NCI-H2107 (cell line): Measurements from ENCODE around the gene DAGLB.
"Not testable (repeated sequence)": the region's sequence is repeated elsewhere in the genome, so short reads cannot be mapped to it uniquely, and the experiment has no call there.

Experiments
- DNase-seq: peaks from one replicate; lab custom pipeline; 2025; lab: John Stamatoyannopoulos, UW

DAGLB gene

DNA sequence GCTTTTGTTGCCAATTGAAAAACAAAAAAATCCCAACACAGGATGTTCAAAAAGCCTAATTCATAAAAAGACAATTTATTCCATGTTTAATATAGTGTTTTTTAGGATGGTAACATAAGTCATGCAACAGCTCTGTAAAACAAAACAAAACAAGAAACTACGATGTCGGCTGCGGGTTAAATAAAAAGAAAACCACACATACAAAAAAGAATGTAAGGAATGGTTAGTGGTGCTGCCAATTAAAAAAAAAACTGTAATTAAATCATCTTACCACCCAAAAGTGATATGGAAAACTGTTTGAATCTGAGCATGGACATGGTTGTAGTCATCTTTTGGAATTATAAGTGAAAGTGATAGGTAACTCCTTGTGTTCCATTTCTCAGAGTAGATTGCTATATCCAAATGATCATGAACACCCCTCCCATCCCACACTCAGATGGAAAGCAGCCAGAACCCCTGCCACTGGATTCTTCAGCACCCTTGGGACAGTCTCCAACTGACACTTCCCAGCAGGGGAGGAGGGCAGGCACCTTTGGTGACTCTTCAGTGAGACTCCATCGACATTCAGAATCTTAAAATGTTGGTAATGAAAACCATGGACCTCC, 14.3 kb upstream of the DAGLB start:
- no peak for DNase-seq

DNA sequence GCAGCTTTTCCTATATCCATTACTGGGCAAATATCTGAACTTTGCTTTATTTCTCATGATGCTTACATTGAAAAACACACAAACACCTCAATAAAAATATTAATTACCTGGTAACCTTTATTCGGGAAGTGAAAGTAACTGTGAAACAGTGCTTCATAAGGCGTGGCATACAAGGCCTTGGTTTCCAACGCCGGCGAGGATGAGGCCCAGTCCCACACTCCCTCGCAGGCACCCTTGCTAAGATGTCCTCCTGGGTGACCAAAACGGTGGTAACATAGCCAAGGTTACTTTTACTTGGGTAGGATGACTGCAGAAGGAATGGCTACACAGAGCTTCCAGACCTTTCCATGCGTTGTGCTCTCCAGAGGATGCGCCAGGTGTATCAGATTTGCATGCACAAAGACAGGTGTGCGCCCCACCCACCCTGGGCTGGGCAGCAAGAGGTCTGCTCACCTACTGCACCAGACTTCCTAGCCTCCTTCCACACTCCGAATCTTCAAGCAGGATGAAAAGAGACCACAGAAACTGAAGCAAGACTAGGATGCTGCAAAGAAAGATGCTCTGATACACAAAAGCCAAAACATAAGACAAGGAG, 13.3 kb upstream of the DAGLB start:
- DNase-seq: no peak

DNA sequence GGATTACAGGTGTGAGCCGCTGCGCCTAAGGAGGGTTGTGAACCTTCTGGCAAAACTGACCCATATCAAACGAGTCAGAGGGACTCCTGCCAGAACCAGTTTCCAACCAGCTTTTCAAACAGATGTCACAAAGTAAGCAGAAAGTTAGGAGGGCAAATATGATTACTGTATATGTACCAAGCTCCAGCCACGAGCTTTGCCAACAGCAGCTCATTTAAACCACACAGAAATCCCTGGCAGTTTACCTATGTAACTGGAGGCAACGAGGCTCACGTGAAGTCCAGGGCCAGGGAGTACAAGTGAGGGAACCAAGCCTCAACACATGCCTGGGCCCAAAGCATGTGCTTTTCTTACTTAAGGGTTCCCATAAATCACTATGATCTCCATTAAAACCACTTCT, 12.5 kb upstream of the DAGLB start:
- no peak for DNase-seq

DNA sequence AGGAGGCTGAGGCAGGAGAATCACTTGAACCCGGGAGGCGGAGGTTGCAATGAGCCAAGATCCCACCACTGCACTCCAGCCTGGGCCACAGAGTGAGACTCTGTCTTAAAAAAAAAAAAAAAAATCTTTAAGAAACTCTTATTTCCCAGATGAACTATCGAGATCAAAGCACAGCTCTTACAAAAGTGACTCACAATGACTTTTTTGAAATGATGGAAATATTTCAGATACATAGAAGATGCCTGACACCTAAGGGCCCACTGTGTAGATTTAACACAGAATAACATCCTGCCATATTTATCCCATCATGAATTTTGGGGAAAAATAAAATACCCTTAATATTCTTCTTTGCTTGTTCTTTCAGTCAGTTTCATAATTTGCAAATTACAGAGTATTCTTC, 10.9 kb upstream of the DAGLB start:
- DNase-seq: not testable (repeated sequence)

DNA sequence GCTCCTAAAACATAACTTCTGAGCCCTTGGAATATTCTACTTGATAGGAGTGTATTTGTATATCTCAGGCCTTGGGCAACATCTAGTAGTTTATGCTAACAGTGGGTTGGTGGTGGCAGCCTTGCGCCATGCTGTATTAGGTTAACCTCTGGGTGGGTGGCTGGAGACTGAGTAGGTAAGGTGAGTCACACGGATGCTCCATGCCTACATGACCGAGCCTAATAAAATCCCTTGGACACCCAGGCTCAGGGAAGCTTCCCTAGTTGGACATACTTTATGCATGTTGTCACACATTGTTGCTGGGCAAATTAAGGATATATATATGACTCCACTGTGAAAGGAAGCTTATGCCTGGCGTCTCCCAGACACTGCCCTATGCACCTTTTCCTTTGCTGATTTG, 6.0 kb upstream of the DAGLB start:
- no peak for DNase-seq

DNA sequence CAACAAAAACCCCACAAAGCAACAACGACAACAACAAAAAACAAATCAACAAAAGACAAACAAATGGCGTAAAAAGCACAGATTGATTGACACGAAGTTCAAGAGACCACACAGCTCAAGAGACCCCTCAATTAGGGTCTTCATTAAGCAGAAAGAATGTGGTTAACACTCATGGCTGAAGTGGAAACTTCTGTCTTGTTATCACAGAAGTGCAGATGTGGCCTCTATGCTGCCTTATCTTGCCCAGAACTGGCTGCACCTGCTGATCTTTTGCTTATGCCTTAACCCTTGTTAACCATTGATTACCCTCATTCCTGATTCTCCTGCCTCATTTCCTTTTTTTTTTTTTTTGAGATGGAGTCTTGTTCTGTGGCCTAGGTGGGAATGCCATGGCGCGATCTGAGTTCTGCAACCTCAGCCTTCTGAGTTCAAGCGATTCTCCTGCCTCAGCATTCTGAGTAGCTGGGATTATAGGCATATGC, 3.5 kb upstream of the DAGLB start:
- no peak for DNase-seq

DNA sequence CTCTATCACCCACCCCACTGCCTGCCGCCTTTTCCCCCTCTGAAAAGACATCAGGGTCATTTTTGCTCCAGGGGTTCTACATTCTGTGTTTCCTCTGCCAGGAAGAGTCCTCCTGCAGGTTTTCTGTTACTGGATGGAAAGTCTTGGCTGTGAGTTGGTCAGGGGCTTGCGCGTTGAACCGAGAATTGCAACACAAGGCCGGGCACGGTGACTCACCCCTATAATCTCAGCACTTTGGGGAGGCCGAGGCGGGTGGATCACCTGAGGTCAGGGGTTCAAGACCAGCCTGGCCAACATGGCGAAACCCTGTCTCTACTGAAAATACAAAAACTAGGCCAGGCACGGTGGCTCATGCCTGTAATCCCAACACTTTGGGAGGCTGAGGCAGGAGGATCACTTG, 2.8 kb upstream of the DAGLB start:
- DNase-seq: not testable (repeated sequence)

DNA sequence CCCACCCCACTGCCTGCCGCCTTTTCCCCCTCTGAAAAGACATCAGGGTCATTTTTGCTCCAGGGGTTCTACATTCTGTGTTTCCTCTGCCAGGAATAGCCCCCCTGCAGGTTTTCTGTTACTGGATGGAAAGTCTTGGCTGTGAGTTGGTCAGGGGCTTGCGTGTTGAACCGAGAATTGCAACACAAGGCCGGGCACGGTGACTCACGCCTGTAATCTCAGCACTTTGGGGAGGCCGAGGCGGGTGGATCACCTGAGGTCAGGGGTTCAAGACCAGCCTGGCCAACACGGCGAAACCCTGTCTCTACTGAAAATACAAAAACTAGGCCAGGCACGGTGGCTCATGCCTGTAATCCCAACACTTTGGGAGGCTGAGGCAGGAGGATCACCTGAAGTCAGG, 2.1 kb upstream of the DAGLB start:
- not testable (repeated sequence) for DNase-seq

DNA sequence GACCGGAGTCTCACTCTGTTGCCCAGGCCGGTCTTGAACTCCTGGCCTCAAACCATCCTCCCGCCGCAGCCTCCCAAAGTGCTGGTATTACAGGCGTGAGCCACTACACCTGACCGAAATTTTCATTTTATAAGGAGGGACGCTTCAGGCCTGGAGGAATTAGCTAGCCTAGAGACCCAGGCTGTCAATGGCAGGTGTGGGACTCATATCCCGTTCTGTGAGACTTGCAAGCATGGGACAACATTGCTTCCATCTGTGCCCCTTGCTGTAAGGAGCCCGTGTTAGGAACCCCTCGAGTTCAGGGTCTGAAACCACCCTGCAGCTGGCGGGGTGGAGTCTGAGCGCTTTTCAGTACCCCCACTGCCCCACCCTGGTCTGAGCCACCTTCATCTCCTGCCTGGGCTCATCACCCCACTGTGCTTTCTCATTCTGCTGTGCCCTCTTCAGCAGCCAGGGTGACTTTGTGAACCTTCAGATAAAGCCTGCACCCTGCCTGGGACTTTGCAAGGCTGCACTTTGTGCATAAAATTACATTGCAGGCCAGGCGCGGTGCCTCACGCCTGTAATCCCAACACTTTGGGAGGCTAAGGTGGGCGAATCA, 1.3 kb upstream of the DAGLB start:
- no peak for DNase-seq

DNA sequence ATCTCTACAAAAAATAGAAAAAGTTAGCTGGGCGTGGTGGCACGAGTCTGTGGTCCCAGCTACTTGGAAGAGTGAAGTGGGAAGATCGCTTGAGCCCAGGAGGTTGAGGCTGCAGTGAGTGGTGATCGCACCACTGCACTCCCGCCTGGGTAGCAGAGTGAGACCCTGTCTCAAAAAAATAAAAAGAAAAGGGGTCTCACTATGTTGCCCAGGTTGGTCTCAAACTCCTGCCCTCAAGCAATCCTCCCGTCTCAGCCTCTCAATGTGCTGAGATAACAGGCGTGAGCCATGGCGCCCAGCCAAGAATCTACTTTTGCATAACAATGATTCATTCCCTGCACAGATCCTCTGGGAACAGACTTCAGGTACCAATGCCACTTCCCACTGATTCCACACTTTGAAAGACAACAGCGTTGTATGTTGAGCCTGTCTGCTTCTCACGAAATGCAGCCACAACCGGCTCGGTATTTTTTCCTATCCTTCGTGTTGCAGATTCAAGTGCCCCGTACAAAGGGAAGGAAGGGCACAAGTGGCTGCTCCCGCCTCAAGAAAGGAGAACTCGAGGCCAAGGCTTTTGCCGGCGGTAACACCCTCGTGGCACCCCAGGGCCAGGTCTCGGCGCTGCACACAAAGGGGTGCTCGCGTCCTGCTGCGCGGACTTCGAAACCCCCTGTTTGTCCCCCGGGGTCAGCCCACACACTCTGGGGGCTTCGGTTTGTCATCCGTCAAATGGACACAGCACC, 745 bp downstream of the DAGLB start:
- DNase-seq: peak; percentile 83

DNA sequence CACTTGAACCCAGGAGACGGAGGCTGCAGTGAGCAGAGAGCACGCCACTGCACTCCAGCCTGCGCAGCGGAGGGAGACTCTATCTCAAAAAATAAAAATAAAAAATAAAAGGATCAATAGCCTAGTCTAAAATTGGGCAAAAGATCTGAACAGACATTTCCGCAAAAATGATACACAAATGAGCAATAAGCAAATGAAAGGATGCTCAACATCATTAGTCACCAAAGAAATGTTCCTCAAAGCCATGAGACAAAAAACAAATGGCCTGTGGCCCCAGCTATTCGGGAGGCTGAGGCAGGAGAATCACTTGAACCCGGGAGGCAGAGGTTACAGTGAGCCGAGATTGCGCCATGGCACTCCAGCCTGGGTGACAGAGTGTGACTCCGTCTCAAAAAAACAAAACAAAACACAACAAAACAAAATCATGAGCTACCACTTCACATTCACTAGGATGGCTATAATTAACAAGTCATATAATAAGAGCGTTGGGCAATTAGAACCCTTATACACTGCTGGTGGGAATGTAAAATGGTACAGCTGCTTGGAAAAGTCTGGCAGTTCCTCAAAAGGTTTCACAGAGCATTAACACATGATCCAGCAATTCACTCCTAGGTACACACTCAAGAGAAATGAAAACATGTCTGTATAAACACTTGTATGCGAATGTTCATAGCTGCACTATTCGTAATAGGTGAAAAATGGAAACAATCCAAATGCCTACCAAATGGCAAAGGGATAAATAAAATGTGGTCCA, 3.1 kb downstream of the DAGLB start:
- no peak for DNase-seq

DNA sequence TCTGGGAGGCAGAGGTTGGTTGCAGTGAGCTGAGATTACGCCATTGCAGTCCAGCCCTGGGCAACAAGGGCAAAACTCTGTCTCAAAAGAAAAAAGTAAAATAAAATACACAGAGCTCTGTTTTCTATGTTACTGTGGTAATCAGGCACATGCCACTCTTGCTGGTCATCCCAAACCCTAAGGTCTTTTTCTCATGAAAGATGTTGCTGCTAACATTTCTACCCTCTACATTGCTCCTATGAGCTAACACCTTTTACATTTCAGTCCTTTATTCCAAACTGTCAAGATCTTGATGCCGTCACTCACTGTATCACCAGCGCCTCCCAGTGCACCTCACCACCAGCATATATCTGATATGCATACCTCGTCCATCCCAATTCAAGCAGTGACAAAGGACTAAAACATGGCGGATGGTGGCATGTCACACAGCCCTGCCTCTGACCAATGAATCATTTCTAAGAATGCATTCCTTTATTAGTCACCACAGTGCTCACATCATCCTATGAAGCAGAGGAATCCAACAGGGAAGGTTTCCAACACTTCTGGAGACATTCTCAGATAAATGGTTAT, 4.3 kb downstream of the DAGLB start:
- DNase-seq: no peak

DNA sequence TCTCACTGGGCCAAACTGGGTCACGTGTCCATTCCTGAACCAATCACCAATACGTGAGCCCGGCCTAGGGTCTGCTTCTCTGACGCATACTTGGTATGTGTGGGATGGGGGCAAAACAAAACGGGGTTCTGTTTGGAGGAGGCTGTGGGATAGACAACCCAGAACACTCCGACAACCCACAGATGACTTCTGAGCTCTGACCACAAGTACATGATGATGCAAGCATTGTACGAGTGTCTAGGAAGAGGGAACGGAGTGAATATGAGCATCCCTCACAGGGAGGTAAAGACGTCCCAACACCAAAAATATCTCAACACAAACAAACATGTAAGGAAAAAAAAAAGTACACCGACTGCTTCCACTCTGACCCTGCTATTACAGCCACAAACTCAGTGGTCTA, 5.6 kb downstream of the DAGLB start:
- DNase-seq: no peak

DNA sequence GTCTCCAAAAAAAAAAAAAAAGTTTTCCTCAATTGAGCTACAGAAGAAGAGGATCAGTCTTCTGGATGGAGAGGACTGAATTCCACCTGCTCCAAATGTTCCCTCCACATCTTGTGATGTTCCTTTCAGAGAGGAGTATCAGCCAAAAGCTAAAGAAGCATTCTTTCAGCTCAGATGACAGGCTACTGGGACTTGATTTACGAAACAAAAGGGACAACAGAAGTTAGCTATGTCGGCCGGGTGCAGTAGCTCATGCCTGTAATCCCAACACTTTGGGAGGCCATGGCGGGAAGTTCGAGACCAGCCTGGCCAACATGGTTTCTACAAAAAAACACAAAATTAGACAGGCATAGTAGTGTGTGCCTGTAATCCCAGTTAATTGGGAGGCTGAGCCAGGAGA, 7.4 kb downstream of the DAGLB start:
- no peak for DNase-seq

DNA sequence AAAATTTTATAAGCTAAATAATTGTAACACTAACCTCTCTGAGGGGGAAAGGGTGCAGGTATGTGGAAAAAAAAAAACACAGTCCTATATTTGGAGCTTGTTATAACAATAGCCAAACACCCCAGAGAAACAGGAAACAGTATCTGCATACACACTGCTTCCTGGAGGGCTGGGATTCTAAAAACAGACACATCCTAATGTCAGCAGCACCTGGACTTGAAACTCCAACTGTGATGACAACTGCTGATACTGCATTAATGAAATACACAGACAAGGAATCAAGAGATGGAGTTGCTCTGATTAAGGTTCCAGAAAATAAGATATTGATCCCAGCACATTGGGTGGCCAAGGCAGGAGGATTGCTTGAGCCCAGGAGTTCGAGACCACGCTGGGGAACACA, 9.3 kb downstream of the DAGLB start:
- no peak for DNase-seq

DNA sequence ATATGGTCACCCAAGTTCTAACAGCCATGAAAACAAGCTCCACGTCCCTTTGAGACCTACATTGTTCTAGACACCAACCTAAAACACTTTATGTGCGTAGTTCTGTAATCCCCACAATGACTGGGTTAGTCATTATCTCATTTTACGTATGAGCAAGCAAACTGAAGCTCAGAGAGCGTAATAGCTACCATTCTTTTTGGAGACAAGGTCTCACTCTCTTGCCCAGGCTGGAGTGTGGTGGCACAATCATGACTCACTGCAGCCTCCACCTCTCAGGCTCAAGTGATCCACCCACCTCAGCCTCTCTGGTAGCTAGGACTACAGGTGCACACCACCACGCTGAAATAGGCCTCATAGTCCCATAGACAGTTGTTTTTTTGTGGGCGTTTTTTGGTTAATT, 10.5 kb downstream of the DAGLB start:
- DNase-seq: no peak

DNA sequence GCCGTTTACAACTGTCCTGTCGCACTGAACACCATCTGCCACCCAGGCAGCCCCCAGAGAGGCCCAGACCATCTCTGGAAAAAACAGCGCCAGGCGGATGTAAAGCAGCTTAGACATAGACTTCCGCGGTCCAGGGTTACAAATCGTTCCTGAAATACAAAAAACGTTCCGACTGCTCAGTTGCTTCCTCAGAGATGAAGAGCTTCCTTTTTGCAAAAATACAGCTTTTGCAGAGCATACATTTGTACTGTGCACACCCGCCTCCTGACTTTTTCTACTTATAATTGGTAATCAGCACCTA, 11.4 kb downstream of the DAGLB start:
- DNase-seq: no peak

DNA sequence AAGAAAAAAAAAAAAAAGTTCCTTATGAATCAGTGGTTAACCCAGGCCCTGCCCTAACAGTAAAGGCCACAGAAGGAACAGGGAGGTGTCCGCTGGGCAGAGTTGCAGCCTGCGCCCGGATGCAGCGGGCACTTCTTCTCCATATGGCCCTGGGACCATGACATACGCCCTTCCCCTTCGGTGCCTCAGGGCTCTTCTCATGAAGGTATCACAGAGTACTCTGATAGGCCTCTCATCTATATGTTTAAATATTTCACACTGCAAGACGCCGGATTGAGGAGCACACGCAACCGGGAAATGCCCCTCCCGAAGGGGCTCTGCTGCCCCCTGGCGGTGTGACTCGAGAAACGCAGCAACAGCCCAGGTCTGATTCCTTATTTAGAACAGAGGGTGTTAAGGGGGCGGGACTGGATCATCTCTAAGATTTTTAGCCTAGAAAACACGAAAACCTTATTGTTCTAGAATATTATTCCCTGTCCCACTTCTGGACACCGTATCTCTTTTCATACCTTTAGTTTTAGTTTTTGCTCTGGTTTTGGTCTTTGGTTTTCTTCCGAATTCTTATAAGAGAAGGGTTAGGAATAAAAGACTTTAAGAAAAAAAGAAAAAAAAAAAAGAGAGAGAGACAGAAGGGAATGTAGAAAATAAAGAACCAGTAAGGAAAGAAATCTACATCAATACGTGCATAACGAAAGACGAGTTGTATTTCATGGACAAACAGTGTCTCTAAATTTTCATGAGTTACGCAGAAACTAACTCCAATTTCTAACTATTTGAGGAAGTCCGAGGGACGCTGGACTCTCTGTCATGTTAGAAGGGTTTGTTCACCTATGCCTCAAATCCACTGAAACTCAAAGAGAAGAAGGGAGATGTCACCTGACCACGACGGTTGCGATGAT, 12.0 kb downstream of the DAGLB start:
- peak; percentile 76 for DNase-seq

DNA sequence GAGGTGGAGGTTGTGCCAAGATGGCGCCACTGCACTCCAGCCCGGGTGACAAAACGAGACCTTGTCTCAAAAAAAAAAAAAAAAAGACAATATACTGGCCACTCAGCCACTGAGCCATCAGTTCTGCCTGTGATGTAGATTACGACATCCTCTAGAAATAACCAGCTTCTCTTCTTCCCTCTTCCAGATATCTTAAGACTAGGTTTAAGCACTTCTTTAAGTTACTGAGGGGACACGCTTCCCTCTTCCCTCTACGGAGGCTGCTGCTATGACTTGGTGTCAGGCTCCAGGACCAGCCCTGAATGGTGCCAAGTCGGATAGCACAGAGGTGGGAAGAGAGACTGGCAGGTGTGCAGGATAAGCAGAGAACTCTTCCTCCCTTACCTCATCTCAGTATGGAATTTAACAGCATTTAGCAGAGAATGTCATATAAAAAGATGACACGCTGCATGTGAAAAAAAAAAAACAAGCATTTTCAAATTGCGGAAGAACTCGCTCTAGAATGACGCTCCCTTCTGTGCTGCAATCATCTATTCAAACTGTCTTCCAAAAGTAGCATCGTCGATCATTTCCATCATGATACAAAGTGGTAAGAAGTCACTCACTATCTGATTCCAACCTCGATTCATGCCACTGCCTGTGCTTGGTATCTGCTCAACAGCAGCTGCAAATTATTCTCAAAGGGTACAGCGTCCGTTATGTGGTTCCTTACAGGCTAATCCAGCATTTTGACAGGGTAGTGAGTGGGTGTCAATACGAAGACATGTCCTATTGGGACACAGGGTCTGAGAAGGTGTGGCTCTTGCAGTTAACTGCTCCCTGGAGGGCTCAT, 13.8 kb downstream of the DAGLB start:
- no peak for DNase-seq

DNA sequence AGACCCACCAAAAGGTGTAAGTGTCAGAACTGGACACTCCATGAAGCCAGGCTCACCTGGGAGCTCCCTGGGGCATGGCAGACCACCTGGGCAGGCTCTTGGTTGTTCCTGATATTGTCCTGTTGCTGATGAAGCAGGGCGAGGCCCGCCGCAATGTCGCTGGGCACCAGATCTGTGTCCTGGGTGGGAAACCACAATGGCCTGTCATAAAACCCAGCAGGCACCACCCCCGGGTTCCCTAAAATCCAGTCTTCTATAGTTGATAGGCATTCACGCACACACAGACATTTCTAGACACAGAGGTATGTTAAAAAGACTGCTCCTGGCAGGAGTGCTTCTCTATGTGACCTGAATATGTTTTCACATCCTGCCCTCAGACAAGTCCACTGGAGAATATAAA, 15.0 kb downstream of the DAGLB start:
- no peak for DNase-seq
